HepG2 (cell line): Measurements from ENCODE around the gene RAD23A. TPM values are rescaled to one million over a fixed set of nuclear protein-coding genes. Genes with fewer than 3 reads are reported as not detected.

Experiments used
- ATF4 ChIP-seq, 2 experiments: fragments of 450-650 bp in 1 of 2; sonication (generic) in 1 of 2; formaldehyde crosslinking; IDR thresholded peaks; 2 replicates each; pipeline versions ENCODE4 v1.5.0 to v1.8.0; 2020 to 2022; ENCODE audit warnings: mild to moderate bottlenecking in 1 of 2, missing genetic modification reagents in 1 of 2
- FOXO1 ChIP-seq: sonication (generic); formaldehyde crosslinking; IDR thresholded peaks from 2 replicates; pipeline ENCODE4 v1.4.0; 2020; ENCODE audit warnings: missing genetic modification reagents
- MAF1 ChIP-seq: sonication (generic); formaldehyde crosslinking; IDR thresholded peaks from 2 replicates; pipeline ENCODE4 v1.5.0; 2020; ENCODE audit warnings: missing genetic modification reagents, borderline replicate concordance
- MBNL3 ChIP-seq: fragments of 250-450 bp; sonication (Bioruptor Pico); conservative IDR thresholded peaks from 2 replicates; pipeline ENCODE4 v1.8.0; 2022; ENCODE audit warnings: mild to moderate bottlenecking, inconsistent platforms
- MTA3 ChIP-seq: sonication (generic); formaldehyde crosslinking; IDR thresholded peaks from 2 replicates; pipeline ENCODE4 v1.4.0; 2020; ENCODE audit warnings: missing genetic modification reagents
- NFAT5 ChIP-seq: sonication (generic); formaldehyde crosslinking; IDR thresholded peaks from 2 replicates; pipeline ENCODE4 v1.4.0; 2020; ENCODE audit warnings: missing genetic modification reagents
- RBM22 ChIP-seq: fragments of 200-400 bp; formaldehyde crosslinking; optimal IDR thresholded peaks from 2 replicates; pipeline ENCODE3; 2017; ENCODE audit warnings: mild to moderate bottlenecking, low read length, moderate library complexity
- SRSF4 ChIP-seq: fragments of 200-400 bp; formaldehyde crosslinking; IDR thresholded peaks from one replicate; pipeline ENCODE4 v1.6.1; 2018; ENCODE audit warnings: mild to moderate bottlenecking, low read depth, low read length, moderate library complexity; ENCODE audit not compliant: poor library complexity, severe bottlenecking
- TEAD2 ChIP-seq: sonication (generic); formaldehyde crosslinking; IDR thresholded peaks from 2 replicates; pipeline ENCODE4 v1.9.0; 2021; ENCODE audit warnings: missing genetic modification reagents
- ZNF34 ChIP-seq: sonication (generic); formaldehyde crosslinking; IDR thresholded peaks from 2 replicates; pipeline ENCODE4 v1.4.0; 2020; ENCODE audit warnings: mild to moderate bottlenecking, missing genetic modification reagents, borderline replicate concordance
- ZNF484 ChIP-seq: sonication (generic); formaldehyde crosslinking; IDR thresholded peaks from 2 replicates; pipeline ENCODE4 v1.5.1; 2020; ENCODE audit warnings: mild to moderate bottlenecking, low read depth, missing genetic modification reagents, borderline replicate concordance
- ZNF513 ChIP-seq: sonication (generic); formaldehyde crosslinking; conservative IDR thresholded peaks from 2 replicates; pipeline ENCODE4 v1.5.0; 2020; ENCODE audit warnings: missing genetic modification reagents
- ZNF704 ChIP-seq: sonication (generic); formaldehyde crosslinking; IDR thresholded peaks from 2 replicates; pipeline ENCODE4 v1.8.1; 2023; ENCODE audit warnings: mild to moderate bottlenecking, inconsistent platforms, moderate library complexity, missing genetic modification reagents, borderline replicate concordance
- ZNF761 ChIP-seq: sonication (generic); formaldehyde crosslinking; conservative IDR thresholded peaks from 2 replicates; pipeline ENCODE4 v1.4.0; 2020; ENCODE audit warnings: mild to moderate bottlenecking, missing genetic modification reagents
- ZNF883 ChIP-seq: sonication (generic); formaldehyde crosslinking; IDR thresholded peaks from 2 replicates; pipeline ENCODE4 v1.5.1; 2020; ENCODE audit warnings: mild to moderate bottlenecking, missing genetic modification reagents; ENCODE audit errors: not compliant biosample characterization
- ZSCAN12 ChIP-seq: sonication (generic); formaldehyde crosslinking; IDR thresholded peaks from 2 replicates; pipeline ENCODE4 v1.9.0; 2021; ENCODE audit warnings: mild to moderate bottlenecking, missing genetic modification reagents
- polyA plus RNA-seq, 8 experiments: library from polyadenylated mRNA; depleted of rRNA in 3 of 8; stranded (reverse) in 7 of 8; unstranded in 1 of 8; fragments of >200 nt; fragmentation: Illumina TruSeq in 4 of 8; extraction: Trizol in 4 of 8; gene quantifications; 2 replicates each; pipeline versions ENCODE4 v1.2.1 to v1.2.3, GENCODE V29; 2011 to 2016; ENCODE audit warnings: low read depth in 4 of 8, missing spikeins in 1 of 8, mixed read lengths in 1 of 8; ENCODE audit not compliant: insufficient read depth in 1 of 8
- total RNA-seq, 5 experiments: library from RNA; depleted of rRNA; stranded (reverse); fragments of >200 nt; fragmentation: Illumina TruSeq; extraction: Trizol; gene quantifications; 2 replicates each; pipeline ENCODE4 v1.2.3, GENCODE V29; 2016; ENCODE audit warnings: low read depth in 1 of 5
- TF ChIP-seq, protein P1 (sequence below): sonication (generic); formaldehyde crosslinking; IDR thresholded peaks from 2 replicates; pipeline ENCODE4 v1.4.0; 2020; ENCODE audit warnings: mild to moderate bottlenecking, low read depth, missing genetic modification reagents

The RAD23A gene
- total and polyA plus RNA-seq, 2 of the 13 experiments (the other 11 are each of a cell fraction or from before 2014, with no cell fraction given) = 42.5 to 54.2 TPM

- TF ChIP-seq ATF4 (CRISPR knock-in tag; IDR thresholded peaks at IDR 0.05) (no peak), MTA3 (no peak), ZSCAN12 (CRISPR knock-in tag) (no peak), ZNF513 (CRISPR knock-in tag) (no peak), RBM22 (no peak), TEAD2 (no peak), FOXO1 (CRISPR knock-in tag) (no peak), ZNF484 (CRISPR knock-in tag) (no peak), ZNF883 (CRISPR knock-in tag) (no peak), SRSF4 (no peak), ZNF704 (no peak), MBNL3 (CRISPR knock-in tag) (no peak), NFAT5 (CRISPR knock-in tag) (peak; percentile 11; the same call in 1 of the 2 replicates), ZNF34 (CRISPR knock-in tag) (0 out of 2 replicates have a peak, but pooled peaks have one; percentile 22), MAF1 (CRISPR knock-in tag) (0 out of 2 replicates have a peak, but pooled peaks have one; percentile 5), ZNF761 (CRISPR knock-in tag) (no peak)
- TF ChIP-seq, protein P1, sequence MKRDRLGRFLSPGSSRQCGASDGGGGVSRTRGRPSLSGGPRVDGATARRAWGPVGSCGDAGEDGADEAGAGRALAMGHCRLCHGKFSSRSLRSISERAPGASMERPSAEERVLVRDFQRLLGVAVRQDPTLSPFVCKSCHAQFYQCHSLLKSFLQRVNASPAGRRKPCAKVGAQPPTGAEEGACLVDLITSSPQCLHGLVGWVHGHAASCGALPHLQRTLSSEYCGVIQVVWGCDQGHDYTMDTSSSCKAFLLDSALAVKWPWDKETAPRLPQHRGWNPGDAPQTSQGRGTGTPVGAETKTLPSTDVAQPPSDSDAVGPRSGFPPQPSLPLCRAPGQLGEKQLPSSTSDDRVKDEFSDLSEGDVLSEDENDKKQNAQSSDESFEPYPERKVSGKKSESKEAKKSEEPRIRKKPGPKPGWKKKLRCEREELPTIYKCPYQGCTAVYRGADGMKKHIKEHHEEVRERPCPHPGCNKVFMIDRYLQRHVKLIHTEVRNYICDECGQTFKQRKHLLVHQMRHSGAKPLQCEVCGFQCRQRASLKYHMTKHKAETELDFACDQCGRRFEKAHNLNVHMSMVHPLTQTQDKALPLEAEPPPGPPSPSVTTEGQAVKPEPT = no peak
Measured at GRCh38 chr19:12946092-12946721, 545 bp downstream of the RAD23A start (continued).
